ENCODE data around the gene FADD.

FADD gene

GRCh38 chr11:70202920-70203750 lies at the start of gene FADD:
TSS of gene FADD (plus strand) at chr11:70203296. CDS start at chr11:70203460, 164 bp downstream.
- peak; percentile 95 for DNase-seq

GRCh38 chr11:70155386-70155785 lies 47.7 kb upstream of the FADD start:
- DNase-seq: no peak

- no peak for DNase-seq
Observed at GRCh38 chr11:70156291-70157037, 46.6 kb upstream of the FADD start.

GRCh38 chr11:70158201-70158600 lies 44.9 kb upstream of the FADD start:
- DNase-seq: peak; percentile 14

- DNase-seq: no peak
Observed at GRCh38 chr11:70158757-70159389, 44.2 kb upstream of the FADD start.

- no peak for DNase-seq
Observed at GRCh38 chr11:70159627-70160570, 43.2 kb upstream of the FADD start.

GRCh38 chr11:70161043-70161625 lies 42.0 kb upstream of the FADD start:
- no peak for DNase-seq

GRCh38 chr11:70164705-70165104 lies 38.4 kb upstream of the FADD start:
- no peak for DNase-seq

- no peak for DNase-seq
Observed at GRCh38 chr11:70167120-70167519, 36.0 kb upstream of the FADD start.

- no peak for DNase-seq
Observed at GRCh38 chr11:70167723-70168404, 35.2 kb upstream of the FADD start.

- no peak for DNase-seq
Observed at GRCh38 chr11:70168405-70168754, 34.7 kb upstream of the FADD start.

GRCh38 chr11:70169127-70169526 lies 34.0 kb upstream of the FADD start:
- DNase-seq: no peak

- DNase-seq: no peak
Observed at GRCh38 chr11:70169632-70170031, 33.5 kb upstream of the FADD start.

- DNase-seq: no peak
Observed at GRCh38 chr11:70170596-70171210, 32.4 kb upstream of the FADD start.

- DNase-seq: no peak
Observed at GRCh38 chr11:70173018-70173417, 30.1 kb upstream of the FADD start.

- DNase-seq: peak; percentile 76
Observed at GRCh38 chr11:70174547-70175235, 28.4 kb upstream of the FADD start.

GRCh38 chr11:70175236-70175698 lies 27.8 kb upstream of the FADD start:
- DNase-seq: peak; percentile 13

GRCh38 chr11:70176940-70177689 lies 26.0 kb upstream of the FADD start:
- DNase-seq: no peak

- no peak for DNase-seq
Observed at GRCh38 chr11:70180906-70181305, 22.2 kb upstream of the FADD start.

GRCh38 chr11:70182266-70182665 lies 20.8 kb upstream of the FADD start:
- no peak for DNase-seq

All from NCI-H1092 treated with DMSO at 0.1 percent for 48 hours (cell line).